GM12891 (cell line): ENCODE results near the gene MBTD1.
A peak's percentile ranks its signal among the peaks of the same experiment; 100 is the strongest.

Experiments
- PAX5 ChIP-seq: IDR thresholded peaks from 2 replicates; pipeline ENCODE4 v1.6.1; 2011; ENCODE audit warnings: low read length, moderate library complexity, mild to moderate bottlenecking; ENCODE audit not compliant: insufficient read depth, severe bottlenecking
- POLR2A ChIP-seq: IDR thresholded peaks from 2 replicates; pipeline ENCODE4 v1.6.1; 2011; ENCODE audit warnings: low read depth, low read length, control low read depth
- POLR2AphosphoS5 ChIP-seq: IDR thresholded peaks from 2 replicates; pipeline ENCODE4 v1.6.1; 2011; ENCODE audit warnings: low read depth, low read length, control low read depth
- POU2F2 ChIP-seq: IDR thresholded peaks from 2 replicates; pipeline ENCODE4 v1.6.1; 2011; ENCODE audit warnings: low read depth, mild to moderate bottlenecking, control low read depth, low read length, moderate library complexity
- SPI1 ChIP-seq: IDR thresholded peaks from 2 replicates; pipeline ENCODE4 v1.6.1; 2011; ENCODE audit warnings: low read depth, low read length, control low read depth
- TAF1 ChIP-seq: IDR thresholded peaks from 2 replicates; pipeline ENCODE4 v1.6.1; 2011; ENCODE audit warnings: low read depth, low read length, control low read depth

GRCh38 chr17:51166198-51166986 is 93.5 kb downstream of the MBTD1 start, which contains the start of gene NME2:
- TF ChIP-seq POLR2AphosphoS5 (peak; percentile 49), TAF1 (no peak), POLR2A (peak; percentile 68), SPI1 (peak; percentile 58), POU2F2 (no peak), PAX5 (no peak)
